Ishikawa (cell line): ENCODE data around the gene MTMR2.

Experiments
- CEBPB ChIP-seq: IDR thresholded peaks from 2 replicates; pipeline ENCODE4 v1.6.1; 2012
- CREB1 ChIP-seq: IDR thresholded peaks from 2 replicates; pipeline ENCODE4 v1.6.1; 2012; ENCODE audit warnings: low read depth
- EP300 ChIP-seq: IDR thresholded peaks from 2 replicates; pipeline ENCODE4 v1.6.1; 2012; ENCODE audit warnings: borderline replicate concordance
- FOXM1 ChIP-seq: IDR thresholded peaks from 2 replicates; pipeline ENCODE4 v1.6.1; 2012; ENCODE audit warnings: low read depth, borderline replicate concordance
- NFIC ChIP-seq: IDR thresholded peaks from 2 replicates; pipeline ENCODE4 v1.6.1; 2012
- RAD21 ChIP-seq: IDR thresholded peaks from 2 replicates; pipeline ENCODE4 v1.6.1; 2012; ENCODE audit warnings: low read depth
- REST ChIP-seq: IDR thresholded peaks from 2 replicates; pipeline ENCODE4 v1.6.1; 2012; ENCODE audit warnings: low read depth, mild to moderate bottlenecking
- TAF1 ChIP-seq: IDR thresholded peaks from 2 replicates; pipeline ENCODE4 v1.6.1; 2012; ENCODE audit warnings: low read depth, mild to moderate bottlenecking
- TCF12 ChIP-seq: IDR thresholded peaks from 2 replicates; pipeline ENCODE4 v1.6.1; 2012; ENCODE audit warnings: low read depth
- YY1 ChIP-seq: IDR thresholded peaks from 2 replicates; pipeline ENCODE4 v1.6.1; 2012; ENCODE audit warnings: low read depth
- ZBTB7A ChIP-seq: IDR thresholded peaks from 2 replicates; pipeline ENCODE4 v1.6.1; 2012; ENCODE audit warnings: low read depth
- TF ChIP-seq, protein P1 (sequence below): IDR thresholded peaks from 2 replicates; pipeline ENCODE4 v1.6.1; 2012

DNA sequence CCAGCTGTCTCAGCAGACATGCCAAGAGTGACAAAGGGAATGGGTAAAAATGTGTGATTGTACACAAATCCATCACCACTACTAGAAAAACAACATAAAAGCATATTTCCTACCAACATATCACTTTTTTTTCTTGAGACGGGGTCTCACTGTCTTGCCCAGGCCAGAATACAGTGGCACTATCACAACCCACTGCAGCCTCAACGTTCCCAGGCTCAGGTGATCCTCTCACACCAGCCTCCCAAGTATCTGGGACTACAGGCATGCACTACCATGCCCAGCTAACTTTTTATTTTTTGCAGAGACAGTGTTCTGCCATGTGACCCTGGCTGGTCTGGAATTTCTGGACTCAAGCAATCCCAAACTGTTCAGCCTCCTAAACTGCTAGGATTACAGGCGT lies 5.2 kb downstream of the MTMR2 start:
- TF ChIP-seq CREB1 (no peak), NFIC (no peak), REST (no peak), YY1 (no peak), RAD21 (no peak), ZBTB7A (no peak), TAF1 (no peak), FOXM1 (no peak), EP300 (no peak), TCF12 (no peak), CEBPB (no peak)
- TF ChIP-seq, protein P1, sequence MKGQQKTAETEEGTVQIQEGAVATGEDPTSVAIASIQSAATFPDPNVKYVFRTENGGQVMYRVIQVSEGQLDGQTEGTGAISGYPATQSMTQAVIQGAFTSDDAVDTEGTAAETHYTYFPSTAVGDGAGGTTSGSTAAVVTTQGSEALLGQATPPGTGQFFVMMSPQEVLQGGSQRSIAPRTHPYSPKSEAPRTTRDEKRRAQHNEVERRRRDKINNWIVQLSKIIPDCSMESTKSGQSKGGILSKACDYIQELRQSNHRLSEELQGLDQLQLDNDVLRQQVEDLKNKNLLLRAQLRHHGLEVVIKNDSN, result no peak
